DND-41 (cell line): ENCODE data around the gene CAV3.

Experiments
- ATAC-seq: fragments of 200-7000 bp; cut with Tn5 transposase; 3 replicates; pipeline ENCODE4 v1.9.1; 2021; ENCODE audit warnings: low read depth; ENCODE audit not compliant: insufficient read depth
- DNase-seq: peaks from one replicate; pipeline ENCODE4 v3.0.0-alpha.2; 2020
- H2AFZ ChIP-seq: 2 replicates; pipeline ENCODE4 v1.6.0; 2012; ENCODE audit warnings: low read depth, low read length
- H3K27ac ChIP-seq: 2 replicates; pipeline ENCODE4 v1.5.1; 2012; ENCODE audit warnings: low read length, inconsistent platforms
- H3K27me3 ChIP-seq: fragments of 200-600 bp; sonication (generic); 2 replicates; pipeline ENCODE4 v1.6.0; 2012; ENCODE audit warnings: low read length, mild to moderate bottlenecking, inconsistent platforms; ENCODE audit not compliant: insufficient read depth, poor library complexity
- H3K36me3 ChIP-seq: 2 replicates; pipeline ENCODE4 v1.5.1; 2012; ENCODE audit warnings: low read length, inconsistent platforms; ENCODE audit not compliant: insufficient read depth
- H3K4me1 ChIP-seq: 2 replicates; pipeline ENCODE4 v1.5.1; 2012; ENCODE audit warnings: mild to moderate bottlenecking, low read length; ENCODE audit not compliant: insufficient read depth
- H3K4me2 ChIP-seq: 2 replicates; pipeline ENCODE4 v1.6.0; 2012; ENCODE audit warnings: mild to moderate bottlenecking, moderate library complexity, low read length, inconsistent platforms; ENCODE audit not compliant: insufficient read depth
- H3K4me3 ChIP-seq, 2 experiments: fragments of 200-600 bp in 1 of 2; shearing (Covaris generic) in 1 of 2; 2 replicates each; pipeline ENCODE4 v1.5.1; 2012 to 2016; ENCODE audit warnings: inconsistent platforms in 2 of 2, low read length in 2 of 2, mild to moderate bottlenecking in 2 of 2, low read depth in 1 of 2, moderate library complexity in 1 of 2
- H3K79me2 ChIP-seq: 2 replicates; pipeline ENCODE4 v1.6.0; 2012; ENCODE audit warnings: low read length, inconsistent platforms; ENCODE audit not compliant: insufficient read depth
- H3K9ac ChIP-seq: 2 replicates; pipeline ENCODE4 v1.6.0; 2012; ENCODE audit warnings: low read depth, mild to moderate bottlenecking, inconsistent platforms, low read length, moderate library complexity
- H3K9me3 ChIP-seq: 2 replicates; pipeline ENCODE4 v1.5.1; 2012; ENCODE audit warnings: low read length, moderate library complexity, mild to moderate bottlenecking, inconsistent platforms; ENCODE audit not compliant: insufficient read depth, severe bottlenecking
- H4K20me1 ChIP-seq: 2 replicates; pipeline ENCODE4 v1.6.0; 2012; ENCODE audit warnings: low read length; ENCODE audit not compliant: insufficient read depth
- CTCF ChIP-seq: IDR thresholded peaks from 2 replicates; pipeline ENCODE4 v1.5.1; 2012; ENCODE audit warnings: borderline replicate concordance, low read length, moderate library complexity, mild to moderate bottlenecking; ENCODE audit not compliant: poor library complexity, severe bottlenecking; ENCODE audit errors: extremely low read depth
- EZH2 ChIP-seq: IDR thresholded peaks from 3 replicates; pipeline ENCODE4 v1.6.1; 2012; ENCODE audit warnings: borderline replicate concordance, low read depth, mild to moderate bottlenecking, moderate library complexity, low read length, inconsistent platforms; ENCODE audit not compliant: severe bottlenecking

The CAV3 gene

GRCh38 chr3:8732413-8732812 is 1.2 kb upstream of the CAV3 start:
- Histone ChIP-seq H3K27ac (no peak overlapping the region), H2AFZ (no peak overlapping the region), H3K4me3 (no peak overlapping the region), H4K20me1 (no peaks in the 10 kb centered on the region), H3K9me3 (no peaks in the 10 kb centered on the region), H3K9ac (no peak overlapping the region), H3K27me3 (peaks cover 3% of the 10 kb centered on the region), H3K36me3 (no peaks in the 10 kb centered on the region), H3K4me2 (no peak overlapping the region), H3K79me2 (no peaks in the 10 kb centered on the region), H3K4me1 (no peaks in the 10 kb centered on the region)
- no peak for ATAC-seq
- DNase-seq, result no peak
- no peak for TF ChIP-seq EZH2
- TF ChIP-seq CTCF, result no peak

- TF ChIP-seq EZH2 (no peak), CTCF (no peak)
- no peak overlapping the region for H3K4me2 ChIP-seq
- no peaks in the 10 kb centered on the region for H3K9me3 ChIP-seq
- peaks cover 3% of the 10 kb centered on the region for H3K27me3 ChIP-seq
- no peaks in the 10 kb centered on the region for H3K4me1 ChIP-seq
- no peak overlapping the region for H3K27ac ChIP-seq
- no peaks in the 10 kb centered on the region for H4K20me1 ChIP-seq
- no peak overlapping the region for H3K9ac ChIP-seq
- ATAC-seq (no peak), DNase-seq (no peak)
- H3K36me3 ChIP-seq, result no peaks in the 10 kb centered on the region
- no peak overlapping the region for H3K4me3 ChIP-seq
- no peak overlapping the region for H2AFZ ChIP-seq
- no peaks in the 10 kb centered on the region for H3K79me2 ChIP-seq
These were observed 706 bp downstream of the CAV3 start for GRCh38 chr3:8734137-8734878.

GRCh38 chr3:8734908-8735307 is 1.3 kb downstream of the CAV3 start:
- H3K9ac ChIP-seq, result no peak overlapping the region
- no peaks in the 10 kb centered on the region for H3K4me1 ChIP-seq
- peaks cover 3% of the 10 kb centered on the region for H3K27me3 ChIP-seq
- DNase-seq (no peak), ATAC-seq (no peak)
- H3K9me3 ChIP-seq, result no peaks in the 10 kb centered on the region
- no peak overlapping the region for H2AFZ ChIP-seq
- H3K79me2 ChIP-seq, result no peaks in the 10 kb centered on the region
- H3K27ac ChIP-seq, result no peak overlapping the region
- no peaks in the 10 kb centered on the region for H4K20me1 ChIP-seq
- TF ChIP-seq EZH2 (no peak), CTCF (no peak)
- H3K4me2 ChIP-seq, result no peak overlapping the region
- no peak overlapping the region for H3K4me3 ChIP-seq
- no peaks in the 10 kb centered on the region for H3K36me3 ChIP-seq

GRCh38 chr3:8736436-8736835 is 2.8 kb downstream of the CAV3 start:
- no peaks in the 10 kb centered on the region for H3K36me3 ChIP-seq
- TF ChIP-seq CTCF, result no peak
- no peak for TF ChIP-seq EZH2
- H3K79me2 ChIP-seq, result no peaks in the 10 kb centered on the region
- H3K27me3 ChIP-seq, result peaks cover 3% of the 10 kb centered on the region
- no peaks in the 10 kb centered on the region for H4K20me1 ChIP-seq
- H3K4me3 ChIP-seq, result no peak overlapping the region
- no peak overlapping the region for H3K27ac ChIP-seq
- DNase-seq, result no peak
- no peak overlapping the region for H2AFZ ChIP-seq
- H3K9me3 ChIP-seq, result no peaks in the 10 kb centered on the region
- H3K4me1 ChIP-seq, result no peaks in the 10 kb centered on the region
- no peak overlapping the region for H3K9ac ChIP-seq
- no peak overlapping the region for H3K4me2 ChIP-seq
- no peak for ATAC-seq
